Hair follicular keratinocyte (primary cell): Measurements from ENCODE around the gene CDHR3. TPM values are rescaled to one million over a fixed set of nuclear protein-coding genes. Genes with fewer than 3 reads are reported as not detected.

ENCODE experiments used
- total RNA-seq: library from RNA; depleted of rRNA; stranded (reverse); fragments of >200 nt; gene quantifications from 2 replicates; pipeline ENCODE4 v1.2.3, GENCODE V29; 2015

The CDHR3 gene
- 0.65 and 1.8 TPM in 2 replicates for total RNA-seq

GRCh38 chr7:105963038-105963667 is at the start of gene CDHR3:
Gene CDHR3, plus strand, starts transcription at chr7:105963264. Its CDS starts 55 bp downstream, at chr7:105963319.

Other genes starting within 250 kb of the CDHR3 start
- gene ATXN7L1, start 86.7 kb upstream of the CDHR3 start, total RNA-seq: 1.5 and 1.8 TPM in 2 replicates
- gene SYPL1, start 149.0 kb downstream of the CDHR3 start, total RNA-seq: 90.2 and 92.2 TPM in 2 replicates